ENCODE measurements around the gene PADI3. TPM values are rescaled to one million over a fixed set of nuclear protein-coding genes. Genes with fewer than 3 reads are reported as not detected.

PADI3 gene, protein sequence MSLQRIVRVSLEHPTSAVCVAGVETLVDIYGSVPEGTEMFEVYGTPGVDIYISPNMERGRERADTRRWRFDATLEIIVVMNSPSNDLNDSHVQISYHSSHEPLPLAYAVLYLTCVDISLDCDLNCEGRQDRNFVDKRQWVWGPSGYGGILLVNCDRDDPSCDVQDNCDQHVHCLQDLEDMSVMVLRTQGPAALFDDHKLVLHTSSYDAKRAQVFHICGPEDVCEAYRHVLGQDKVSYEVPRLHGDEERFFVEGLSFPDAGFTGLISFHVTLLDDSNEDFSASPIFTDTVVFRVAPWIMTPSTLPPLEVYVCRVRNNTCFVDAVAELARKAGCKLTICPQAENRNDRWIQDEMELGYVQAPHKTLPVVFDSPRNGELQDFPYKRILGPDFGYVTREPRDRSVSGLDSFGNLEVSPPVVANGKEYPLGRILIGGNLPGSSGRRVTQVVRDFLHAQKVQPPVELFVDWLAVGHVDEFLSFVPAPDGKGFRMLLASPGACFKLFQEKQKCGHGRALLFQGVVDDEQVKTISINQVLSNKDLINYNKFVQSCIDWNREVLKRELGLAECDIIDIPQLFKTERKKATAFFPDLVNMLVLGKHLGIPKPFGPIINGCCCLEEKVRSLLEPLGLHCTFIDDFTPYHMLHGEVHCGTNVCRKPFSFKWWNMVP
- polyA plus RNA-seq (2013, experiment 1 of 4): 0.80 TPM
- 1.1 TPM for polyA plus RNA-seq (2013, experiment 2 of 4)
- polyA plus RNA-seq (2013, experiment 3 of 4): 0.59 TPM
- polyA plus RNA-seq (2013, experiment 4 of 4): 1.0 TPM

DNA sequence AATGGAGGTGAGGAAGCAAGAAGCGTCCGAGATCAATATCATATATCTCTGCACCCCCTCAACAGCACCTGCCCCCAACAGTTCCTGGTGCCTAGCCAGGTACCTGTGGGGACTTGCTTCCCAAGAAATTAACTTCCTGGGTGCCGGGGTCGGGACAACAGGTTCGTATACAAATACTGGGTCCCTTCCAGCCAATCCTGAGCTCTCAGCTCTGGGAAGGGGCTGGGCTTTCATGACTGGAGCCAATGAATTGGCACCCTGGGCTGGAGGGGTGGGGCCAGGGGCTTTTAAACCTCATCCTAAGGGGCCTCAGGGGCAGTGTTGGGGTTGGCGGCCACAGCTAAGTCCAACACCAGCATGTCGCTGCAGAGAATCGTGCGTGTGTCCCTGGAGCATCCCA, at the start of gene PADI3:
Gene PADI3, plus strand, starts transcription at position 318 of the 400 bp plus-strand sequence. Its CDS starts 40 bp downstream, at position 358.
- 88 to 89% methylated on average over 9 of the region's 9 CpGs for WGBS, 2 experiments
- Histone ChIP-seq H3K9me3 (ENCODE audit: control insufficient read depth, low read length) (no peaks in the 10 kb centered on the region), H3K27me3 (ENCODE audit: control insufficient read depth, insufficient read depth, low read length, poor library complexity, severe bottlenecking) (no peaks in the 10 kb centered on the region)

DNA sequence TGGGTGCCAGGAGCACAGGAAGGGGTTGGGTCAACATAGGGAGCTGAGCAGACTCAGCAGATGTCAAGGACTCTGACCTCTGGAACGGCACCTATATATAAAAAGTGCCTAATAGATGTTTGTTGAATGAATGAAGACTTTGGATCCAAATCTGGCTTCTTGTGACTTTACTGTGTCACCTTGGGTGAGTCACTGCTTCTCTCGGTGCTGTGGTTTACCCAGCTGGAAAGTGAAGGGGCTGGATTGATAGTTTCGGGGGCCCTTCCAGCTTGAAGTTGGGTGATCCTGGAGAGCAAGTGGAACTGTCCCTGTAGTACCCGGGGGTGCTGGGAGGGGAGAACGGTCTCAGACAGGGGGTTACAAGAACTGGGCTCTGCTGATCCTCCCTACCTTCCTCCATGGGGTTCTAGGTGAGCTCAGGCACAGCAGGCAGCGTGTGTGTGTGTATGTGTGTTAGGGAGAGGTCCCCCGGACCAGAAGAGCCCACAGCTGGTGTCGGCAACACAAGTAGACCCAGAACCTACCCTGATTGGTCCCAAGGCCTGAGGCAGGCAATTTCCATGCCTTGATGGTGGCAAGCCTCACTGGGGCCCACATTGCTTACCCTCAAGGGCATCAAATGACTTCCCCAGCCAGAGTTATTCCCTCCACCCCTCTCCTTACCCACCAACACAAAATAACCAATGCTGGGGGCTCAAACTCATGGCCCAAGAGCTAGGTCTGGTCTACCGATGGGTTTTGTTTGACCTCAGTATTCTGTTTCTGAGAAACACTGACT, 49.4 kb upstream of the PADI3 start:
- no peak overlapping the region for H3K27ac ChIP-seq (ENCODE audit: insufficient read depth, low read depth, low read length, poor library complexity, severe bottlenecking)
- WGBS, 2 experiments: 85 to 86% methylated on average over 9 of the region's 9 CpGs
- no peaks in the 10 kb centered on the region for H3K9me3 ChIP-seq (ENCODE audit: control insufficient read depth, low read length)
- H3K36me3 ChIP-seq (ENCODE audit: control insufficient read depth, insufficient read depth, low read length): no peaks in the 10 kb centered on the region
- H3K4me1 ChIP-seq (ENCODE audit: control insufficient read depth, insufficient read depth, low read length): peaks cover 7% of the 10 kb centered on the region
- no peak overlapping the region for H3K4me3 ChIP-seq (ENCODE audit: insufficient read depth, low read depth, low read length)
- no peaks in the 10 kb centered on the region for H3K27me3 ChIP-seq (ENCODE audit: control insufficient read depth, insufficient read depth, low read length, poor library complexity, severe bottlenecking)

More for the DNA sequence above, at the start of gene PADI3:
- Histone ChIP-seq H3K36me3 (ENCODE audit: control insufficient read depth, insufficient read depth, low read length) (no peaks in the 10 kb centered on the region), H3K27ac (ENCODE audit: insufficient read depth, low read depth, low read length, poor library complexity, severe bottlenecking) (no peak within 1 kb of the TSS), H3K4me3 (ENCODE audit: insufficient read depth, low read depth, low read length) (no peak within 1 kb of the TSS), H3K4me1 (ENCODE audit: control insufficient read depth, insufficient read depth, low read length) (peaks cover 15% of the 10 kb centered on the region)

DNA sequence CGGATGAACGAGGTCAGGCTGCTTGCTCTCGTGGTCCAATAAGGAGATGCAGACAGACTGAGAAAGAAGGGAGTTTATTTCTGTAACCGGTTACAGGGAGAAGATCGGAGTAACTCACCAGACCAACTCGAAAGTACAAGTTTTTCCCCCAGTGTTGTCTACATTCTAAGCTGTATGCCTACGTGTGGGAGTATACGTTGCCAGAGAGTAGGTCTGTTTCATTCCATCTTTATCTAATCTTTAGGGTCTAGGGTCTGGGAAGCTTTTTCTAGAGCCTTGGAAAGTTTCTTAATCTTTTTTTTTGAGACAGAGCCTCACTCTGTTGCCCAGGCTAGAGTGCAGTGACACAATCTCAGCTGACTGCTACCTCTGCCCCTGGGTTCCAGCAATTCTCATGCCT, 48.7 kb upstream of the PADI3 start:
- WGBS, 2 experiments: 78 to 80% methylated on average over 8 of the region's 8 CpGs
- Histone ChIP-seq H3K4me1 (ENCODE audit: control insufficient read depth, insufficient read depth, low read length) (peaks cover 7% of the 10 kb centered on the region), H3K27me3 (ENCODE audit: control insufficient read depth, insufficient read depth, low read length, poor library complexity, severe bottlenecking) (no peaks in the 10 kb centered on the region), H3K9me3 (ENCODE audit: control insufficient read depth, low read length) (no peaks in the 10 kb centered on the region), H3K36me3 (ENCODE audit: control insufficient read depth, insufficient read depth, low read length) (no peaks in the 10 kb centered on the region), H3K27ac (ENCODE audit: insufficient read depth, low read depth, low read length, poor library complexity, severe bottlenecking) (no peak overlapping the region), H3K4me3 (ENCODE audit: insufficient read depth, low read depth, low read length) (no peak overlapping the region)

DNA sequence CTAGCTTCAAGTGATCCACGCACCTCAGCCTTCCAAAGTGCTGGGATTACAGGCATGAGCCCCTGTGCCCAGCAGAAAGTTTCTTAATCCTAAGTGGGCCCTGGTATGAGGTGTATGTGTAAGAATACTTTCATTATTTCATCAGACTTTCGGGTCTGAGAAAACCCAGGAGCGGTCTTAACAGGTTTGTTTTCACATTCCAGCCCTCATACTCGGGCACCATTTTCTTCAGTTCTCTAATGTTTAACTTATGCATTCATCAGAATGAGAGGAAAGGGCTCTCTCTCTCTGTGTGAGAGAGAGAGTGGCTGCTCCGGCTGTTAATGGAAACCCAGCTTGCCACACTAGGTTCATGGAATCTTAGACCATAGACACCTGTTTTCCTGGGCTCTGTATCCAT, 48.1 kb upstream of the PADI3 start:
- Histone ChIP-seq H3K36me3 (ENCODE audit: control insufficient read depth, insufficient read depth, low read length) (no peaks in the 10 kb centered on the region), H3K4me1 (ENCODE audit: control insufficient read depth, insufficient read depth, low read length) (peaks cover 7% of the 10 kb centered on the region), H3K27ac (ENCODE audit: insufficient read depth, low read depth, low read length, poor library complexity, severe bottlenecking) (no peak overlapping the region), H3K4me3 (ENCODE audit: insufficient read depth, low read depth, low read length) (no peak overlapping the region), H3K9me3 (ENCODE audit: control insufficient read depth, low read length) (no peaks in the 10 kb centered on the region), H3K27me3 (ENCODE audit: control insufficient read depth, insufficient read depth, low read length, poor library complexity, severe bottlenecking) (no peaks in the 10 kb centered on the region)
- 90 to 93% methylated on average over 5 of the region's 5 CpGs for WGBS, 2 experiments

DNA sequence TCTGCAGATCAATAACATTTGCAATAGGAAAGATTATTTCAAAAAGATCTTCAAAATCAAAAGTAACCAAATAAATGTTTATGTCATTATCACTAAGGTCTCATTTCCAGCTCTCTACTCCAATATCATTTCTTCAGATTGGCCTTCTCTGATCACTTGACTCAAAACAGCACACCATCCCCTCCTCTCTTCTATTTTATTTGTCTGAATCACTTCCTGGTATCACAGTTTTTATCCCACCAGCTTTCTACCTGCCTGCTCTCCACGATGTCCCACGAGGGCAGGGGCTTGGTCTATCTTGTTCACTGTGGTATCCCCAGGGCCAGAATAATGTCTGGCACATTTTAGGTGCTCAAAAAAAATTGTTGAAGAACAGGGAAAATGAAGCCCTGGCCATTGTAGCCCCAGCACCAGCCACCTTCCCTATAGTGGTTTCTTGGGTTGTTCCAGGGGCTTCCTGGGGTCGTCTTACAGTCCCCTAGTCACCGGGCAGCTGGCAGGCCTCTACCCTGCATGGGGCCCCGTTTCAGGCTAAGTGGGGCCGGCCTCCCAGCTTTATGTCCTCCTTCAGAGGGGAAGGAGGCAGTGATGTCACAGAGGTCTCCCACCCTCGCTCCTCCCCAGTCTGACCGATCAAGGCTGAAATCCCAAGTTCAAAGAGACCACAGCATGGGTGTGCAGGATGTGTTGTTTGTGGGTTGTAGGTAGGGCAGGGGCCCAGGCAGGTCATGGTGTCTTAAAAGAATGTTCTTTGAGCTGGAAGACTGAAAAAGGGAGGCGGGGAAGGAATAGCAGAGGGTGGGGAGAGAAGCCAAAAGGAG, 47.5 kb upstream of the PADI3 start:
- H3K4me1 ChIP-seq (ENCODE audit: control insufficient read depth, insufficient read depth, low read length): peaks cover 7% of the 10 kb centered on the region
- H3K36me3 ChIP-seq (ENCODE audit: control insufficient read depth, insufficient read depth, low read length): no peaks in the 10 kb centered on the region
- no peaks in the 10 kb centered on the region for H3K9me3 ChIP-seq (ENCODE audit: control insufficient read depth, low read length)
- 67 to 71% methylated on average over 9 of the region's 9 CpGs for WGBS, 2 experiments
- H3K27me3 ChIP-seq (ENCODE audit: control insufficient read depth, insufficient read depth, low read length, poor library complexity, severe bottlenecking): no peaks in the 10 kb centered on the region
- no peak overlapping the region for H3K27ac ChIP-seq (ENCODE audit: insufficient read depth, low read depth, low read length, poor library complexity, severe bottlenecking)
- H3K4me3 ChIP-seq (ENCODE audit: insufficient read depth, low read depth, low read length): no peak overlapping the region

DNA sequence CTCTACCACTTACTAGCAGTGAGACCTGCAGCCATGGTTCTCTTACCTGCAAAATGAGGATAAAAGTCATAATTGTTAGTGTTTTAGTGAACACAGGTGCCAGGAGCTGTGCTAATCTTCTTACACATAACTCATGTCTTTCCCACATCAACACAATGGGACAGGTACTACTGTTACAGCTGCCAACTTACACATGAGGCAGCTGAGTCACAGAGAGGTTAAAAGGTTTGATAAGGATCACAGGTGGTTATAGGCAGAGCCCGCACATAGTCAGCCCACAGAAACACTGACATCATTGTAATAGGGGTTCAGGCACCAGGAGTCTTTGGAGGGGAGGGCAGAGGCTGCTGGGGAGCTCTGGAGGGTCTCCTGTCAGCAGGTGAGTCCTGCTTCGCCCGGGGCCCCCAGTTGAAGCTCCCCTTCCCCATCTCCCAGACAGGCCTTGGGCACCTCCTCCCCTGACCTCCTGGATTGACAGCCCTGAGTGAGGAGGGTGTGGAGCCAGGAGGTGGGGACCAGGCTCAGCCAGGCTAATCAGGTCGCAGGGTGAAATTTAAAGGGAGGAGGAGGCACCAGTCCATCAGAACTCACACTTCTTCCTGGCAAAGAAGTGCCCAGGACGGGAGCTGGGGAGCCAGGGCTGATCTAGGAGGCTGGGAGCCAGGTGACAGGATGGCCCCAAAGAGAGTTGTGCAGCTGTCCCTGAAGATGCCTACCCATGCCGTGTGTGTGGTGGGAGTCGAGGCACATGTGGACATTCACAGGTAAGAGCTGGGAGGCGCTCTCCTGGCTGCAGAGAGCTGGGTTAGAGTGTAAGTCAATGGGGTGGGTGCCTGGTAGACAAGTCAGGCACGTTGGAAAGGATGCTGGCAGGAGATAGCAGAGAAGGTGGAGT, 44.1 kb upstream of the PADI3 start, which contains the start of gene PADI1:
Gene PADI1, plus strand, starts transcription at position 583 of the 895 bp plus-strand sequence. Its CDS starts 90 bp downstream, at position 673.
- Histone ChIP-seq H3K27ac (ENCODE audit: insufficient read depth, low read depth, low read length, poor library complexity, severe bottlenecking) (no peak within 1 kb of the TSS), H3K9me3 (ENCODE audit: control insufficient read depth, low read length) (no peaks in the 10 kb centered on the region), H3K4me3 (ENCODE audit: insufficient read depth, low read depth, low read length) (no peak within 1 kb of the TSS), H3K4me1 (ENCODE audit: control insufficient read depth, insufficient read depth, low read length) (peaks cover 7% of the 10 kb centered on the region), H3K27me3 (ENCODE audit: control insufficient read depth, insufficient read depth, low read length, poor library complexity, severe bottlenecking) (no peaks in the 10 kb centered on the region), H3K36me3 (ENCODE audit: control insufficient read depth, insufficient read depth, low read length) (no peaks in the 10 kb centered on the region)
- 91 to 92% methylated on average over 8 to 9 of the region's 9 CpGs for WGBS, 2 experiments

DNA sequence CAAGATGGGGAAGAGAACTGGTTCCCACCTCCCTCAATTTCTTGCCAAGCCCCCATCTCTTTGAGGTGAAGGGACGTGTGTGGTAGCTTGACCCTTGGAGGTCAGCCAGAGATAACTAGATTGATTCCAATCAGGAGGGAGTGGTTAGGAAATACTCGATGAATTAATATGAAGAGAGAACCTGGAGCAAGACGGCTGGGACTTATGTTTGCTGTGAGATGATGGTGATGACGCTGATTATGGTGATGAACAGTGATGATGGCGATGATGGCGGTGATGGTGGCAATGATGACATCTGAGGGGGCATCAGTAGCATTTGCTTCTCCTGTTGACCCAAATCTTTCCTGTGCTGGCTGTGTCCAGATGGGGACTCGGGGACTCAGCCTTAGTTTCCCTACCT, 43.2 kb upstream of the PADI3 start:
- no peaks in the 10 kb centered on the region for H3K27me3 ChIP-seq (ENCODE audit: control insufficient read depth, insufficient read depth, low read length, poor library complexity, severe bottlenecking)
- 94 to 96% methylated on average over 7 of the region's 7 CpGs for WGBS, 2 experiments

DNA sequence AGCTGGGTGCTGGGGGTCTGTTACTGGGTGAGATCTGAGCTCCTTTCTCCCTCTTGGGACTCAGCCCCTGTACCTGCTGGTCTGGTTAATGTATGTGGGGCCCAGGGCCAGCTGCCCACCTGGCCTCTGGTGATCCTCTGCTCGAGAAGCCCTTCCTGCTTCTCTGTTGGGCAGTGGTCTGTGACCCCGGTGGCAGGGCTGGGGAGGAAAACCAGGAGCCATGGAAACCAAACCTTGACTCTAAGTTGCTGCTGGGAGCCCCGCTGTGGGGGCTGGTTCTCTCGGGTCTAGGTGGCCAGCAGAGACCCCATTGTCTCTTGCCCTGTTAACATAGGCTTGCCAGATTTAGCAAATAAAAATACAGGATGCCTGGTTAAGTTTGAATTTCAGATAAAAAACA, 42.7 kb upstream of the PADI3 start:
- H3K4me1 ChIP-seq (ENCODE audit: control insufficient read depth, insufficient read depth, low read length): peaks cover 7% of the 10 kb centered on the region
- WGBS, 2 experiments: 59 to 60% methylated on average over 4 of the region's 4 CpGs
- no peaks in the 10 kb centered on the region for H3K36me3 ChIP-seq (ENCODE audit: control insufficient read depth, insufficient read depth, low read length)
- no peak overlapping the region for H3K27ac ChIP-seq (ENCODE audit: insufficient read depth, low read depth, low read length, poor library complexity, severe bottlenecking)
- no peaks in the 10 kb centered on the region for H3K27me3 ChIP-seq (ENCODE audit: control insufficient read depth, insufficient read depth, low read length, poor library complexity, severe bottlenecking)
- H3K9me3 ChIP-seq (ENCODE audit: control insufficient read depth, low read length): no peaks in the 10 kb centered on the region
- no peak overlapping the region for H3K4me3 ChIP-seq (ENCODE audit: insufficient read depth, low read depth, low read length)

More for the DNA sequence above, 43.2 kb upstream of the PADI3 start:
- no peak overlapping the region for H3K4me3 ChIP-seq (ENCODE audit: insufficient read depth, low read depth, low read length)
- H3K36me3 ChIP-seq (ENCODE audit: control insufficient read depth, insufficient read depth, low read length): no peaks in the 10 kb centered on the region
- no peaks in the 10 kb centered on the region for H3K9me3 ChIP-seq (ENCODE audit: control insufficient read depth, low read length)
- H3K4me1 ChIP-seq (ENCODE audit: control insufficient read depth, insufficient read depth, low read length): peaks cover 7% of the 10 kb centered on the region
- no peak overlapping the region for H3K27ac ChIP-seq (ENCODE audit: insufficient read depth, low read depth, low read length, poor library complexity, severe bottlenecking)

DNA sequence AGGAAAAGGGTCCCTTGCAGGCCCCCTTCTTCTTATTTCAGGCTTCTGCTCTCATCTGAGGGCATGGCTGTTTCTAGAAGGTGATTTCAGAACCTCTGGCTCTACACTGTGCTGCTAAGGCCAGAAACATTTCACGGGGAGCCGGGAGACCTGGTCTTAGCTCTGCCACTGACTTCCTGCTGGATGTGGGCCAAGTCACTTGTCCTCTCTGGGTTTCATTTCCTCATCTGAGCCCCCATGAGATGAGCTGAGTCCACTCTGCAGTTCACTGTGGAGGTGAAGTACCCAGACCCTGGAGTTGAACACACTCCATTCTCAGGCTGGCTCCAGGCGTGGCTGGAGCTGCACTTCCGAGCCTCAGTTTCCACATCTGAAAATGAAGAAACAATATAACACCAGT, 41.9 kb upstream of the PADI3 start:
- Histone ChIP-seq H3K4me1 (ENCODE audit: control insufficient read depth, insufficient read depth, low read length) (peaks cover 3% of the 10 kb centered on the region), H3K4me3 (ENCODE audit: insufficient read depth, low read depth, low read length) (no peak overlapping the region), H3K9me3 (ENCODE audit: control insufficient read depth, low read length) (no peaks in the 10 kb centered on the region), H3K27ac (ENCODE audit: insufficient read depth, low read depth, low read length, poor library complexity, severe bottlenecking) (no peak overlapping the region), H3K36me3 (ENCODE audit: control insufficient read depth, insufficient read depth, low read length) (no peaks in the 10 kb centered on the region), H3K27me3 (ENCODE audit: control insufficient read depth, insufficient read depth, low read length, poor library complexity, severe bottlenecking) (no peaks in the 10 kb centered on the region)
- WGBS, 2 experiments: 88 to 95% methylated on average over 4 of the region's 4 CpGs
